ENCODE measurements around the gene CYP46A1.

CYP46A1 gene

DNA sequence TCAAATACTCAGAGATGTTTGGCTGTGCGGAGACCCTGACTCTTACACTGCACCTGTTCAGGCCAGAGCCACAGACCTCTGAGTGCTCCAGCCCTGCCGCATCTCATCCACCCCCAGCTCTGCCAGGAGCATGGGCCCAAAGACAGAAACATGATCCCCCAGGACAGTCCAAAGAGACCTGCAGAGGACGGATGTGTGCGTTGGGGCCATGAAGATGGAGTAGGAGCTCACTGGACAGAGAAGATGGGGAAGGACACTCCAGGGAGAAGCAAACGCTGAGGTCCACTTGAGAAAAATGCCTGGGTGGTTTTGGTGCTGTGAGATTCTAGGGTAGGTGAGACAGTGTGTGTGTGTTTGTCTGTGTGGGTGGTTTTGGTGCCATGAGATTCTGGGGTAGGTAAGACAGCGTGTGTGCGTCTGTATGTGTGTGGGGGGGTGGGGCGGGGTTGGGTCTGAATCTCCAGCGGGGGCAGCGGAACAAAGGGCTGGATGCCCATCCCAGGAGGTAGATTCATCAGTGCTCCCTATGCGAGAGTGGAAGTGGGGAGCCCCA, 40.0 kb upstream of the CYP46A1 start:
- Histone ChIP-seq H3K79me2 (ENCODE audit: insufficient read depth, low read length) (no peaks in the 10 kb centered on the region), H3K27ac (ENCODE audit: low read depth, low read length, poor library complexity, severe bottlenecking) (no peak overlapping the region), H3F3A (ENCODE audit: insufficient read depth, low read length) (no peaks in the 10 kb centered on the region), H4K20me1 (ENCODE audit: insufficient read depth, low read length) (no peaks in the 10 kb centered on the region), H3K9ac (ENCODE audit: low read length) (no peak overlapping the region), H3K4me1 (ENCODE audit: insufficient read depth, low read length, severe bottlenecking) (no peaks in the 10 kb centered on the region), H3K4me3 (ENCODE audit: low read depth, low read length, poor library complexity, severe bottlenecking) (no peak overlapping the region), H3K4me2 (ENCODE audit: low read length) (no peak overlapping the region), H3K27me3 (ENCODE audit: insufficient read depth, low read length) (no peaks in the 10 kb centered on the region), H2AFZ (ENCODE audit: low read length) (no peak overlapping the region), H3K9me3 (ENCODE audit: low read length) (no peaks in the 10 kb centered on the region), H3K9me2 (ENCODE audit: low read depth, low read length) (no peaks in the 10 kb centered on the region), H3K36me3 (ENCODE audit: insufficient read depth, low read length) (no peaks in the 10 kb centered on the region)
- no peak for TF ChIP-seq EZH2 (IDR thresholded peaks at IDR 0.05; ENCODE audit: borderline replicate concordance, low read length)
- TF ChIP-seq, protein P1, sequence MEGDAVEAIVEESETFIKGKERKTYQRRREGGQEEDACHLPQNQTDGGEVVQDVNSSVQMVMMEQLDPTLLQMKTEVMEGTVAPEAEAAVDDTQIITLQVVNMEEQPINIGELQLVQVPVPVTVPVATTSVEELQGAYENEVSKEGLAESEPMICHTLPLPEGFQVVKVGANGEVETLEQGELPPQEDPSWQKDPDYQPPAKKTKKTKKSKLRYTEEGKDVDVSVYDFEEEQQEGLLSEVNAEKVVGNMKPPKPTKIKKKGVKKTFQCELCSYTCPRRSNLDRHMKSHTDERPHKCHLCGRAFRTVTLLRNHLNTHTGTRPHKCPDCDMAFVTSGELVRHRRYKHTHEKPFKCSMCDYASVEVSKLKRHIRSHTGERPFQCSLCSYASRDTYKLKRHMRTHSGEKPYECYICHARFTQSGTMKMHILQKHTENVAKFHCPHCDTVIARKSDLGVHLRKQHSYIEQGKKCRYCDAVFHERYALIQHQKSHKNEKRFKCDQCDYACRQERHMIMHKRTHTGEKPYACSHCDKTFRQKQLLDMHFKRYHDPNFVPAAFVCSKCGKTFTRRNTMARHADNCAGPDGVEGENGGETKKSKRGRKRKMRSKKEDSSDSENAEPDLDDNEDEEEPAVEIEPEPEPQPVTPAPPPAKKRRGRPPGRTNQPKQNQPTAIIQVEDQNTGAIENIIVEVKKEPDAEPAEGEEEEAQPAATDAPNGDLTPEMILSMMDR (IDR thresholded peaks at IDR 0.05; ENCODE audit: low read length), result no peak

DNA sequence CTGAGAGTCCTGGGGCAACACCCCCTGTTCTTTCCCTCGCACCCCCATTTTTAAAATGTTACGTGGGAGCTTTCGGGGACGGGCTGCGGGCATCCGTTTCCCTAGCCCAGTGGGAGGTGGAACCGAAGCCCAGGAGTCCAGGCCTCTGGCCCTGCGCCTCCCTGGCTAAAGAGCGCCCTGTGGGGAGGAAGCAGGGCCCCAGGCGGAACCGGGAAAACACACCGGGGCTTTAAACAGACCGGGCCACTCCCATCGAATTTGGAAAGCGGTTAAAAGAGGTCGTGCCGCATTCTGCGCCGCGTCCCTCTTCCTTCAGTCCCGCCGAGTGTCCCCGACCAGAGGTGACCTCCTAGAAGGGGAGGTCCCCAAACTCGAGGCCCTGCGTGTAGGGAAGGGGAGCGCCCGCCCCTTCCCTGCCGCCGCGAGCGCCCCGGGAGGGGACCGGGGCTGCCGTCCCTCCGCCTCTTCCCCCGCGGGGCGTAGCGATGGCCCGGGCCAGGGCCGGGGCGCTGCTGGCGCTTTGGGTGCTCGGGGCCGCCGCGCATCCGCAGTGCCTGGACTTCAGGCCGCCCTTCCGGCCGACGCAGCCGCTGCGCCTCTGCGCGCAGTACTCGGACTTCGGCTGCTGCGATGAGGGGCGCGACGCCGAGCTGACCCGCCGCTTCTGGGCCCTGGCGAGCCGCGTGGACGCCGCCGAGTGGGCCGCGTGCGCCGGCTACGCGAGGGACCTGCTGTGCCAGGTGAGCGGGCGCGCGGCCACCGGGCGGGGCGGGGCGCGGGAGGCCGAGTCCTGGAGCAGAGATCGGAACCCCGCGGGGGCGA, 39.2 kb upstream of the CYP46A1 start, which contains the start of gene HHIPL1:
HHIPL1 (plus strand) TSS at position 407 of the 822 bp plus-strand sequence; CDS start at position 486, 79 bp downstream.
- no peak within 1 kb of the TSS for H3K9ac ChIP-seq (ENCODE audit: low read length)
- no peak within 1 kb of the TSS for H3K4me2 ChIP-seq (ENCODE audit: low read length)
- TF ChIP-seq, protein P1 (IDR thresholded peaks at IDR 0.05; ENCODE audit: low read length), result no peak
- TF ChIP-seq EZH2 (IDR thresholded peaks at IDR 0.05; ENCODE audit: borderline replicate concordance, low read length), result no peak

DNA sequence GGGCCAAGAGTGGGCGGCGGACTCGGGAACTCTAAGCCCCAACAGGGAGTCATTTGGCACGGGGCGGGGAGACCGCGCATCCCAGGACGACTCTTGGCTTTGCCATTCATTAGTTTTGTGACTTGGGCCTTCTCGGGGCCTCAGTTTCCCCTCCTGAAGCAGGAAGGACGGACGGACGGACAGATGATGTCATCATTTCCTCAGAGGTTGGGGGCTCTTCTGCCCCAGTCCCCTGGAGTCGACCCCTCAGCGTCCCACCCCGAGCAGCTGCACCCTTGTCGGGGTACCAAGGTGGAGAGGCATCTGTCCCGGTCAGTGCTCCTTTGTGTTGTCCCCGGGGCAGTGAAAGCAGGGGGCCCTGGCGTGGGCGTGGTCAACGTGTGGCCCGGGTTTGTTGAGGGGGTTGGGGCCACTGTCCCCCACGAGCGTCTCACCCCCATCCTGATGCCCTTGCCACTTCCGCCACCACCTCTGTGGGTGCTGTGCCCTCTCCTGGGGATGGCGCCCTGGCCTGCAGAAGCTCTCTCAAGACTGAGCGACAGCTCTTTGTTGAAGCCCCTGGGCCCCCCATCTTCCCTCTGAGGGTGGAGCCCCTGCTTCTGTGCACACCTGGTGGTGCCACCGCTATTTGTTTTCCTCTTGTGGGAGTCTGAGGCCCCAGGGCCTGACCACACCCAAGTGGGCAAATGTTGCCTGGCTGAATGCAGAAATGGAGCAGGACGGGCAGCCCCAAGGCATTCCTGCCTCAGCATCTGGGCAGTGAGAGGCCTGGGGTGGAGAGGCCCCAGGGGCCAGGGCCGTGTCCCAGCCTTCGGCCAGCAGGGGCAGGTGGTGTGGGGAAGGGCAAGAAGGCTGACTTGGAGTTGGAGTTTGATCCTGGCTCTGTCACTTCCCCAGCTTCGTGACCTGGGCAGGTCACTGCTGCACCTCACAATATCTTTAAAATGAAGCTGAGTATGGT, 38.3 kb upstream of the CYP46A1 start:
- no peaks in the 10 kb centered on the region for H4K20me1 ChIP-seq (ENCODE audit: insufficient read depth, low read length)
- TF ChIP-seq, protein P1 (IDR thresholded peaks at IDR 0.05; ENCODE audit: low read length), result no peak
- TF ChIP-seq EZH2 (IDR thresholded peaks at IDR 0.05; ENCODE audit: borderline replicate concordance, low read length), result no peak
- no peaks in the 10 kb centered on the region for H3K9me2 ChIP-seq (ENCODE audit: low read depth, low read length)
- no peaks in the 10 kb centered on the region for H3K36me3 ChIP-seq (ENCODE audit: insufficient read depth, low read length)
- H3K9me3 ChIP-seq (ENCODE audit: low read length), result no peaks in the 10 kb centered on the region
- H3K4me1 ChIP-seq (ENCODE audit: insufficient read depth, low read length, severe bottlenecking), result no peaks in the 10 kb centered on the region
- no peak overlapping the region for H3K9ac ChIP-seq (ENCODE audit: low read length)
- no peaks in the 10 kb centered on the region for H3K79me2 ChIP-seq (ENCODE audit: insufficient read depth, low read length)
- H3K4me2 ChIP-seq (ENCODE audit: low read length), result no peak overlapping the region
- no peak overlapping the region for H3K4me3 ChIP-seq (ENCODE audit: low read depth, low read length, poor library complexity, severe bottlenecking)
- H3K27me3 ChIP-seq (ENCODE audit: insufficient read depth, low read length), result no peaks in the 10 kb centered on the region
- H3F3A ChIP-seq (ENCODE audit: insufficient read depth, low read length), result no peaks in the 10 kb centered on the region
- no peak overlapping the region for H2AFZ ChIP-seq (ENCODE audit: low read length)
- no peak overlapping the region for H3K27ac ChIP-seq (ENCODE audit: low read depth, low read length, poor library complexity, severe bottlenecking)

More for the DNA sequence above, 39.2 kb upstream of the CYP46A1 start, which contains the start of gene HHIPL1:
- Histone ChIP-seq H3F3A (ENCODE audit: insufficient read depth, low read length) (no peaks in the 10 kb centered on the region), H3K27me3 (ENCODE audit: insufficient read depth, low read length) (no peaks in the 10 kb centered on the region), H3K4me3 (ENCODE audit: low read depth, low read length, poor library complexity, severe bottlenecking) (no peak within 1 kb of the TSS), H4K20me1 (ENCODE audit: insufficient read depth, low read length) (no peaks in the 10 kb centered on the region), H3K27ac (ENCODE audit: low read depth, low read length, poor library complexity, severe bottlenecking) (no peak within 1 kb of the TSS), H3K36me3 (ENCODE audit: insufficient read depth, low read length) (no peaks in the 10 kb centered on the region), H3K9me2 (ENCODE audit: low read depth, low read length) (no peaks in the 10 kb centered on the region), H3K4me1 (ENCODE audit: insufficient read depth, low read length, severe bottlenecking) (no peaks in the 10 kb centered on the region), H2AFZ (ENCODE audit: low read length) (no peak within 1 kb of the TSS), H3K9me3 (ENCODE audit: low read length) (no peaks in the 10 kb centered on the region), H3K79me2 (ENCODE audit: insufficient read depth, low read length) (no peaks in the 10 kb centered on the region)
